ENCODE results near the gene LCAT. TPM values are rescaled to one million over a fixed set of nuclear protein-coding genes. Genes with fewer than 3 reads are reported as not detected.

The LCAT gene
- total and polyA plus RNA-seq, 2 experiments from 2014 or later = 13.7 to 18.9 TPM

GRCh38 chr16:67928147-67928546 lies 15.8 kb downstream of the LCAT start:
- H3K4me1 Mint-ChIP-seq = peaks cover 13% of the 10 kb centered on the region
- Histone ChIP-seq H2AFZ (no peak overlapping the region), H3K79me2 (replicated peaks; ENCODE audit: insufficient read depth) (no peaks in the 10 kb centered on the region), H3K9me2 (ENCODE audit: insufficient read depth) (no peaks in the 10 kb centered on the region), H3K4me2 (no peak overlapping the region), H3K27ac (ENCODE audit: low read depth) (no peak overlapping the region), H4K20me1 (replicated peaks; ENCODE audit: insufficient read depth) (no peaks in the 10 kb centered on the region; the same call in none of the 2 replicates), H3K27me3 (ENCODE audit: insufficient read depth) (no peaks in the 10 kb centered on the region), H3F3A (replicated peaks; ENCODE audit: low read depth) (0 out of 2 replicates have a peak, but pooled peaks cover 6% of the 10 kb centered on the region), H3K4me3 (no peak overlapping the region), H3K4me1 (ENCODE audit: insufficient read depth) (peaks cover 6% of the 10 kb centered on the region; the same call in 1 of the 2 replicates), H3K36me3 (ENCODE audit: insufficient read depth) (no peaks in the 10 kb centered on the region)
- no peak for ATAC-seq
- no peak for DNase-seq (ENCODE audit: low spot score)
- H3K9me3 Mint-ChIP-seq = no peaks in the 10 kb centered on the region
- TF ChIP-seq, protein P1, sequence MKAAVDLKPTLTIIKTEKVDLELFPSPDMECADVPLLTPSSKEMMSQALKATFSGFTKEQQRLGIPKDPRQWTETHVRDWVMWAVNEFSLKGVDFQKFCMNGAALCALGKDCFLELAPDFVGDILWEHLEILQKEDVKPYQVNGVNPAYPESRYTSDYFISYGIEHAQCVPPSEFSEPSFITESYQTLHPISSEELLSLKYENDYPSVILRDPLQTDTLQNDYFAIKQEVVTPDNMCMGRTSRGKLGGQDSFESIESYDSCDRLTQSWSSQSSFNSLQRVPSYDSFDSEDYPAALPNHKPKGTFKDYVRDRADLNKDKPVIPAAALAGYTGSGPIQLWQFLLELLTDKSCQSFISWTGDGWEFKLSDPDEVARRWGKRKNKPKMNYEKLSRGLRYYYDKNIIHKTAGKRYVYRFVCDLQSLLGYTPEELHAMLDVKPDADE (IDR thresholded peaks at IDR 0.05) = no peak
- TF ChIP-seq ZNF114 (CRISPR knock-in tag; IDR thresholded peaks at IDR 0.05) = no peak
- TF ChIP-seq EZH2phosphoT487 (IDR thresholded peaks at IDR 0.05; ENCODE audit: unreplicated experiment) = no peak
- TF ChIP-seq, protein P2, sequence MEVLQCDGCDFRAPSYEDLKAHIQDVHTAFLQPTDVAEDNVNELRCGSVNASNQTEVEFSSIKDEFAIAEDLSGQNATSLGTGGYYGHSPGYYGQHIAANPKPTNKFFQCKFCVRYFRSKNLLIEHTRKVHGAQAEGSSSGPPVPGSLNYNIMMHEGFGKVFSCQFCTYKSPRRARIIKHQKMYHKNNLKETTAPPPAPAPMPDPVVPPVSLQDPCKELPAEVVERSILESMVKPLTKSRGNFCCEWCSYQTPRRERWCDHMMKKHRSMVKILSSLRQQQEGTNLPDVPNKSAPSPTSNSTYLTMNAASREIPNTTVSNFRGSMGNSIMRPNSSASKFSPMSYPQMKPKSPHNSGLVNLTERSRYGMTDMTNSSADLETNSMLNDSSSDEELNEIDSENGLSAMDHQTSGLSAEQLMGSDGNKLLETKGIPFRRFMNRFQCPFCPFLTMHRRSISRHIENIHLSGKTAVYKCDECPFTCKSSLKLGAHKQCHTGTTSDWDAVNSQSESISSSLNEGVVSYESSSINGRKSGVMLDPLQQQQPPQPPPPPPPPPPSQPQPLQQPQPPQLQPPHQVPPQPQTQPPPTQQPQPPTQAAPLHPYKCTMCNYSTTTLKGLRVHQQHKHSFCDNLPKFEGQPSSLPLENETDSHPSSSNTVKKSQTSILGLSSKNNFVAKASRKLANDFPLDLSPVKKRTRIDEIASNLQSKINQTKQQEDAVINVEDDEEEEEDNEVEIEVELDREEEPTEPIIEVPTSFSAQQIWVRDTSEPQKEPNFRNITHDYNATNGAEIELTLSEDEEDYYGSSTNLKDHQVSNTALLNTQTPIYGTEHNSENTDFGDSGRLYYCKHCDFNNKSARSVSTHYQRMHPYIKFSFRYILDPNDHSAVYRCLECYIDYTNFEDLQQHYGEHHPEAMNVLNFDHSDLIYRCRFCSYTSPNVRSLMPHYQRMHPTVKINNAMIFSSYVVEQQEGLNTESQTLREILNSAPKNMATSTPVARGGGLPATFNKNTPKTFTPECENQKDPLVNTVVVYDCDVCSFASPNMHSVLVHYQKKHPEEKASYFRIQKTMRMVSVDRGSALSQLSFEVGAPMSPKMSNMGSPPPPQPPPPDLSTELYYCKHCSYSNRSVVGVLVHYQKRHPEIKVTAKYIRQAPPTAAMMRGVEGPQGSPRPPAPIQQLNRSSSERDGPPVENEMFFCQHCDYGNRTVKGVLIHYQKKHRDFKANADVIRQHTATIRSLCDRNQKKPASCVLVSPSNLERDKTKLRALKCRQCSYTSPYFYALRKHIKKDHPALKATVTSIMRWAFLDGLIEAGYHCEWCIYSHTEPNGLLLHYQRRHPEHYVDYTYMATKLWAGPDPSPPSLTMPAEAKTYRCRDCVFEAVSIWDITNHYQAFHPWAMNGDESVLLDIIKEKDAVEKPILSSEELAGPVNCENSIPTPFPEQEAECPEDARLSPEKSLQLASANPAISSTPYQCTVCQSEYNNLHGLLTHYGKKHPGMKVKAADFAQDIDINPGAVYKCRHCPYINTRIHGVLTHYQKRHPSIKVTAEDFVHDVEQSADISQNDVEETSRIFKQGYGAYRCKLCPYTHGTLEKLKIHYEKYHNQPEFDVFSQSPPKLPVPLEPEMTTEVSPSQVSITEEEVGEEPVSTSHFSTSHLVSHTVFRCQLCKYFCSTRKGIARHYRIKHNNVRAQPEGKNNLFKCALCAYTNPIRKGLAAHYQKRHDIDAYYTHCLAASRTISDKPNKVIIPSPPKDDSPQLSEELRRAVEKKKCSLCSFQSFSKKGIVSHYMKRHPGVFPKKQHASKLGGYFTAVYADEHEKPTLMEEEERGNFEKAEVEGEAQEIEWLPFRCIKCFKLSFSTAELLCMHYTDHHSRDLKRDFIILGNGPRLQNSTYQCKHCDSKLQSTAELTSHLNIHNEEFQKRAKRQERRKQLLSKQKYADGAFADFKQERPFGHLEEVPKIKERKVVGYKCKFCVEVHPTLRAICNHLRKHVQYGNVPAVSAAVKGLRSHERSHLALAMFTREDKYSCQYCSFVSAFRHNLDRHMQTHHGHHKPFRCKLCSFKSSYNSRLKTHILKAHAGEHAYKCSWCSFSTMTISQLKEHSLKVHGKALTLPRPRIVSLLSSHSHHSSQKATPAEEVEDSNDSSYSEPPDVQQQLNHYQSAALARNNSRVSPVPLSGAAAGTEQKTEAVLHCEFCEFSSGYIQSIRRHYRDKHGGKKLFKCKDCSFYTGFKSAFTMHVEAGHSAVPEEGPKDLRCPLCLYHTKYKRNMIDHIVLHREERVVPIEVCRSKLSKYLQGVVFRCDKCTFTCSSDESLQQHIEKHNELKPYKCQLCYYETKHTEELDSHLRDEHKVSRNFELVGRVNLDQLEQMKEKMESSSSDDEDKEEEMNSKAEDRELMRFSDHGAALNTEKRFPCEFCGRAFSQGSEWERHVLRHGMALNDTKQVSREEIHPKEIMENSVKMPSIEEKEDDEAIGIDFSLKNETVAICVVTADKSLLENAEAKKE (CRISPR knock-in tag; IDR thresholded peaks at IDR 0.05) = no peak
- no peak for TF ChIP-seq JUNB (IDR thresholded peaks at IDR 0.05; ENCODE audit: unreplicated experiment)
- no peak for TF ChIP-seq CREB1 (CRISPR knock-in tag; IDR thresholded peaks at IDR 0.05; ENCODE audit: low read depth)
- no peak for TF ChIP-seq POLR2AphosphoS5 (IDR thresholded peaks at IDR 0.05; ENCODE audit: low read depth)
- TF ChIP-seq, protein P3, sequence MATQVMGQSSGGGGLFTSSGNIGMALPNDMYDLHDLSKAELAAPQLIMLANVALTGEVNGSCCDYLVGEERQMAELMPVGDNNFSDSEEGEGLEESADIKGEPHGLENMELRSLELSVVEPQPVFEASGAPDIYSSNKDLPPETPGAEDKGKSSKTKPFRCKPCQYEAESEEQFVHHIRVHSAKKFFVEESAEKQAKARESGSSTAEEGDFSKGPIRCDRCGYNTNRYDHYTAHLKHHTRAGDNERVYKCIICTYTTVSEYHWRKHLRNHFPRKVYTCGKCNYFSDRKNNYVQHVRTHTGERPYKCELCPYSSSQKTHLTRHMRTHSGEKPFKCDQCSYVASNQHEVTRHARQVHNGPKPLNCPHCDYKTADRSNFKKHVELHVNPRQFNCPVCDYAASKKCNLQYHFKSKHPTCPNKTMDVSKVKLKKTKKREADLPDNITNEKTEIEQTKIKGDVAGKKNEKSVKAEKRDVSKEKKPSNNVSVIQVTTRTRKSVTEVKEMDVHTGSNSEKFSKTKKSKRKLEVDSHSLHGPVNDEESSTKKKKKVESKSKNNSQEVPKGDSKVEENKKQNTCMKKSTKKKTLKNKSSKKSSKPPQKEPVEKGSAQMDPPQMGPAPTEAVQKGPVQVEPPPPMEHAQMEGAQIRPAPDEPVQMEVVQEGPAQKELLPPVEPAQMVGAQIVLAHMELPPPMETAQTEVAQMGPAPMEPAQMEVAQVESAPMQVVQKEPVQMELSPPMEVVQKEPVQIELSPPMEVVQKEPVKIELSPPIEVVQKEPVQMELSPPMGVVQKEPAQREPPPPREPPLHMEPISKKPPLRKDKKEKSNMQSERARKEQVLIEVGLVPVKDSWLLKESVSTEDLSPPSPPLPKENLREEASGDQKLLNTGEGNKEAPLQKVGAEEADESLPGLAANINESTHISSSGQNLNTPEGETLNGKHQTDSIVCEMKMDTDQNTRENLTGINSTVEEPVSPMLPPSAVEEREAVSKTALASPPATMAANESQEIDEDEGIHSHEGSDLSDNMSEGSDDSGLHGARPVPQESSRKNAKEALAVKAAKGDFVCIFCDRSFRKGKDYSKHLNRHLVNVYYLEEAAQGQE (IDR thresholded peaks at IDR 0.05; ENCODE audit: unreplicated experiment) = no peak
- H3K27ac Mint-ChIP-seq = peak overlapping the region; percentile 82; the same call in 1 of the 2 replicates
- H3K36me3 Mint-ChIP-seq (ENCODE audit: low read depth) = peaks cover 7% of the 10 kb centered on the region; the same call in 1 of the 3 replicates
- peaks cover 14% of the 10 kb centered on the region for H3K27me3 Mint-ChIP-seq (ENCODE audit: insufficient read depth, low read depth, poor library complexity)
- H3K4me3 Mint-ChIP-seq = no peak overlapping the region

All from GM23338 (cell line).